Gastrocnemius medialis (tissue), 4 donors: ENCODE measurements around the gene METTL4. TPM values are rescaled to one million over a fixed set of nuclear protein-coding genes. Genes with fewer than 3 reads are reported as not detected.

Experiments used
- ATAC-seq, 2 donors: fragments of 150-250 bp; one replicate each; pipeline ENCODE4 v1.9.1; 2016
- DNase-seq, 2 donors: peaks; one replicate each; pipeline ENCODE4 v3.0.0-alpha.2; 2019
- H3K27ac ChIP-seq, 4 donors: fragments of 200-600 bp; sonication (generic); 1 replicate in 1 of 4; 2 replicates in 3 of 4; pipeline ENCODE4 v1.5.1; 2016 to 2018; ENCODE audit warnings: mild to moderate bottlenecking in 2 of 4, moderate library complexity in 1 of 4
- H3K27me3 ChIP-seq, 3 donors: fragments of 200-600 bp; sonication (generic) in 2 of 3; 1 replicate in 1 of 3; 2 replicates in 2 of 3; pipeline versions ENCODE4 v1.5.1 to v1.6.0; 2016 to 2019; ENCODE audit warnings: mild to moderate bottlenecking in 1 of 3, moderate library complexity in 1 of 3
- H3K36me3 ChIP-seq, 2 donors: fragments of 200-600 bp; sonication (generic) in 1 of 2; one replicate each; pipeline ENCODE4 v1.5.1; 2017 to 2018
- H3K4me1 ChIP-seq, 2 donors: fragments of 200-600 bp; sonication (generic) in 1 of 2; one replicate each; pipeline ENCODE4 v1.5.1; 2016 to 2017; ENCODE audit warnings: mild to moderate bottlenecking in 2 of 2
- H3K4me3 ChIP-seq, 4 donors: fragments of 200-600 bp; sonication (generic) in 3 of 4; 1 replicate in 1 of 4; 2 replicates in 3 of 4; pipeline ENCODE4 v1.5.1; 2016 to 2019; ENCODE audit warnings: mild to moderate bottlenecking in 2 of 4
- H3K9me3 ChIP-seq, 3 donors: fragments of 200-600 bp; sonication (generic) in 2 of 3; 1 replicate in 1 of 3; 2 replicates in 2 of 3; pipeline ENCODE4 v1.5.1; 2016 to 2019
- POLR2A ChIP-seq, 2 donors: fragments of 450-650 bp; IDR thresholded peaks; one replicate each; pipeline ENCODE4 v1.6.1; 2017; ENCODE audit warnings: antibody characterized with exemption in 2 of 2, mild to moderate bottlenecking in 2 of 2, moderate library complexity in 2 of 2
- in situ Hi-C, 4 donors: fragments of 200-750 bp; cut with MboI; loops; one replicate each; pipeline versions ENCODE4 v1.15.0 to v1.8.0; 2017; ENCODE audit warnings: low sequenced_read_pairs in 4 of 4
- intact Hi-C: fragments of 100-400 bp; cut with DNase I; formaldehyde crosslinking; loops from one replicate; pipeline ENCODE4 v1.15.1; 2023; ENCODE audit warnings: low total_unique reads
- total RNA-seq, 4 donors: library from RNA; depleted of rRNA; stranded (reverse); fragments of >200 nt; gene quantifications; one replicate each; pipeline versions ENCODE4 v1.1.0 to v1.2.3, GENCODE V29; 2016
- TF ChIP-seq, protein P1 (sequence below), 5 experiments: fragments of 450-650 bp in 3 of 5; fragments of 200-600 bp in 2 of 5; sonication (generic) in 2 of 5; IDR thresholded peaks in 4 of 5; conservative IDR thresholded peaks in 1 of 5; 1 replicate in 4 of 5; 2 replicates in 1 of 5; pipeline ENCODE4 v1.5.1; 2016 to 2019; ENCODE audit warnings: antibody characterized with exemption in 5 of 5, mild to moderate bottlenecking in 3 of 5, moderate library complexity in 3 of 5

Gene METTL4
- total RNA-seq, 4 donors from 2014 or later, result 1.4 to 2.9 (median 1.8) TPM

DNA sequence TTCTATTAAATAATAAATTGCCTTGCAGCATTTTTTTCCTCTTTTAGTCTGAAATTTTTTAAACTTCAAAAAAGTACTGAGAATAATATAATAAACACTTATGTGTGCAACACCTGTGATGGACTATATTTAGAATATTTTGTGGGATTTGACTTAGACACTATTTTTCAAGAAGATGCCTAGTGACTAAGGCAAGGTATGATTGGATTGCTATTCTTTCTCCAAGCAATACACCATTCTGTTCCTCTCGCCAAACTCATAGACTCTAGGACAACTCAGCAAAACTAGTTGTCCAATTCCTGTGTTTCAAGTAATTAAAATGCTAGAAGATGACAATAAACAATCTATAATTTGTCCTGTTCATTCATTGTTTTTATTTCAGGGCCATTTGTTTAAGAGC lies 75.9 kb downstream of the METTL4 start:
- no peak for ATAC-seq
- Histone ChIP-seq H3K4me3 (no peak overlapping the region), H3K27ac (no peak overlapping the region), H3K27me3 (no peaks in the 10 kb centered on the region), H3K4me1 (no peaks in the 10 kb centered on the region), H3K36me3 (no peaks in the 10 kb centered on the region), H3K9me3 (no peaks in the 10 kb centered on the region)
- TF ChIP-seq POLR2A (IDR thresholded peaks at IDR 0.05), result no peak
- TF ChIP-seq, protein P1, sequence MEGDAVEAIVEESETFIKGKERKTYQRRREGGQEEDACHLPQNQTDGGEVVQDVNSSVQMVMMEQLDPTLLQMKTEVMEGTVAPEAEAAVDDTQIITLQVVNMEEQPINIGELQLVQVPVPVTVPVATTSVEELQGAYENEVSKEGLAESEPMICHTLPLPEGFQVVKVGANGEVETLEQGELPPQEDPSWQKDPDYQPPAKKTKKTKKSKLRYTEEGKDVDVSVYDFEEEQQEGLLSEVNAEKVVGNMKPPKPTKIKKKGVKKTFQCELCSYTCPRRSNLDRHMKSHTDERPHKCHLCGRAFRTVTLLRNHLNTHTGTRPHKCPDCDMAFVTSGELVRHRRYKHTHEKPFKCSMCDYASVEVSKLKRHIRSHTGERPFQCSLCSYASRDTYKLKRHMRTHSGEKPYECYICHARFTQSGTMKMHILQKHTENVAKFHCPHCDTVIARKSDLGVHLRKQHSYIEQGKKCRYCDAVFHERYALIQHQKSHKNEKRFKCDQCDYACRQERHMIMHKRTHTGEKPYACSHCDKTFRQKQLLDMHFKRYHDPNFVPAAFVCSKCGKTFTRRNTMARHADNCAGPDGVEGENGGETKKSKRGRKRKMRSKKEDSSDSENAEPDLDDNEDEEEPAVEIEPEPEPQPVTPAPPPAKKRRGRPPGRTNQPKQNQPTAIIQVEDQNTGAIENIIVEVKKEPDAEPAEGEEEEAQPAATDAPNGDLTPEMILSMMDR (IDR thresholded peaks at IDR 0.05 in 4 of 5, conservative IDR thresholded peaks at IDR 0.05 in 1 of 5), result no peak
- in situ Hi-C loops (no loop called here), intact Hi-C loops (no loop called here)
- DNase-seq, result no peak

DNA sequence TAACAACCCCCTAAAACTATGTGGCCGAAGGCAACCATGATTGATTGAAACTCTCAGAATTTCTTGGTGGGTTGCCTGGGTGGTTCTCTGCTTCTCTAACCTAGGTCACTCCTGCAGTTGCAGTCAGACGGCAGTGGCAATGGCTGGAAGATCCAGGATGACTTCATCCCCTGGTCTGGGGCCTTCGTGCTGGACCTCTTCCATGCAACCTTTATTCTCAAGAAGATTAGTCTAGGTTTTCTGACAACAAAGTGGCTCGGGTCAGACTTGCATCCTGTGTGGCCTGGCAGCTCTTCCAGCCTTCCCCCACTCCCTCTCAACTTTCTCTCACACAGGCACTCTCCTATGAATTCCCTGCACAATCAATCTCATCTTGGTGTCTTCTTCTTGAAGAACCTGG lies 76.4 kb downstream of the METTL4 start:
- intact Hi-C loops, result no loop called here
- ATAC-seq (no peak), DNase-seq (no peak)
- no peak for TF ChIP-seq POLR2A (IDR thresholded peaks at IDR 0.05)
- TF ChIP-seq, protein P1 (IDR thresholded peaks at IDR 0.05 in 4 of 5, conservative IDR thresholded peaks at IDR 0.05 in 1 of 5), result no peak
- Histone ChIP-seq H3K9me3 (no peaks in the 10 kb centered on the region), H3K36me3 (no peaks in the 10 kb centered on the region), H3K4me3 (no peak overlapping the region), H3K27me3 (no peaks in the 10 kb centered on the region), H3K27ac (no peak overlapping the region), H3K4me1 (no peaks in the 10 kb centered on the region)
- in situ Hi-C loops, result no loop called here

Other genes with a start within 250 kb of the METTL4 start
- under 1 TPM in 1 of 4 donors, not detected in 3; 0.27 TPM for gene NDC80, start 52 bp upstream of the METTL4 start, total RNA-seq
- gene SMCHD1, start 84.2 kb upstream of the METTL4 start, total RNA-seq, result 10 to 100 TPM; 16.2 to 43.6 (median 22.7) TPM